Suprapubic skin (tissue), 4 donors: ENCODE results near the gene CDH5. TPM values are rescaled to one million over a fixed set of nuclear protein-coding genes. Genes with fewer than 3 reads are reported as not detected.

Source experiments
- DNase-seq, 2 donors: peaks; one replicate each; pipeline ENCODE4 v3.0.0-alpha.2; 2019; ENCODE audit warnings: low spot score in 2 of 2
- H3K27ac ChIP-seq: fragments of 200-600 bp; sonication (generic); one replicate; pipeline ENCODE4 v1.5.1; 2019
- H3K27me3 ChIP-seq: fragments of 200-600 bp; sonication (generic); one replicate; pipeline ENCODE4 v1.5.1; 2019
- H3K36me3 ChIP-seq: fragments of 200-600 bp; sonication (generic); one replicate; pipeline ENCODE4 v1.5.1; 2019
- H3K4me1 ChIP-seq: fragments of 200-600 bp; sonication (generic); one replicate; pipeline ENCODE4 v1.5.1; 2019
- H3K4me3 ChIP-seq: fragments of 200-600 bp; sonication (generic); one replicate; pipeline ENCODE4 v1.5.1; 2019; ENCODE audit warnings: mild to moderate bottlenecking
- H3K9me3 ChIP-seq: fragments of 200-600 bp; sonication (generic); one replicate; pipeline ENCODE4 v1.5.1; 2019
- CTCF ChIP-seq, 2 donors: fragments of 200-600 bp in 1 of 2; fragments of 450-650 bp in 1 of 2; sonication (generic) in 1 of 2; IDR thresholded peaks; one replicate each; pipeline ENCODE4 v1.5.1; 2016 to 2019; ENCODE audit warnings: antibody characterized with exemption in 2 of 2, mild to moderate bottlenecking in 1 of 2, moderate library complexity in 1 of 2
- EP300 ChIP-seq: sonication (generic); formaldehyde crosslinking; IDR thresholded peaks from one replicate; pipeline ENCODE4 v1.6.1; 2017; ENCODE audit warnings: antibody characterized with exemption
- POLR2A ChIP-seq, 2 donors: fragments of 450-650 bp; IDR thresholded peaks; one replicate each; pipeline ENCODE4 v1.6.1; 2017; ENCODE audit warnings: antibody characterized with exemption in 2 of 2, mild to moderate bottlenecking in 2 of 2, moderate library complexity in 2 of 2
- POLR2AphosphoS5 ChIP-seq, 3 donors: sonication (generic); formaldehyde crosslinking; IDR thresholded peaks; one replicate each; pipeline ENCODE4 v1.6.1; 2017; ENCODE audit warnings: antibody characterized with exemption in 3 of 3
- WGBS: methylation state at CpG from one replicate; pipeline ENCODE4 v1.1.5; 2018; 5-methylcytosine and 5-hydroxymethylcytosine counted together
- total RNA-seq, 4 donors: library from RNA; depleted of rRNA; stranded (reverse); fragments of >200 nt; gene quantifications; one replicate each; pipeline ENCODE4 v1.1.0, GENCODE V29; 2016

The CDH5 gene
- total RNA-seq, 4 donors from 2014 or later: 8.0 to 23.6 (median 14.4) TPM

- peak in 1 of 2 donors; percentile 56 for DNase-seq
- no peaks in the 10 kb centered on the region for H3K9me3 ChIP-seq
- no peaks in the 10 kb centered on the region for H3K36me3 ChIP-seq
- H3K27ac ChIP-seq: no peak overlapping the region
- no peak overlapping the region for H3K4me3 ChIP-seq
- H3K4me1 ChIP-seq: no peaks in the 10 kb centered on the region
- WGBS: 76% methylated on average over 7 of the region's 7 CpGs
- TF ChIP-seq CTCF (IDR thresholded peaks at IDR 0.05) (no peak), POLR2A (IDR thresholded peaks at IDR 0.05) (no peak), POLR2AphosphoS5 (IDR thresholded peaks at IDR 0.05) (no peak), EP300 (no peak)
- no peaks in the 10 kb centered on the region for H3K27me3 ChIP-seq
These were observed 75.3 kb downstream of the CDH5 start for GRCh38 chr16:66441586-66442375.

- Histone ChIP-seq H3K4me3 (no peak overlapping the region), H3K27me3 (no peaks in the 10 kb centered on the region), H3K9me3 (no peaks in the 10 kb centered on the region), H3K36me3 (no peaks in the 10 kb centered on the region), H3K4me1 (no peaks in the 10 kb centered on the region), H3K27ac (no peak overlapping the region)
- peak in 1 of 2 donors; percentile 32 for DNase-seq
- WGBS: 68% methylated on average over 6 of the region's 6 CpGs
- TF ChIP-seq EP300 (no peak), POLR2A (IDR thresholded peaks at IDR 0.05) (no peak), CTCF (IDR thresholded peaks at IDR 0.05) (no peak)
These were observed 76.2 kb downstream of the CDH5 start for GRCh38 chr16:66442502-66443268.

GRCh38 chr16:66443269-66443652 is 76.8 kb downstream of the CDH5 start:
- Histone ChIP-seq H3K4me1 (no peaks in the 10 kb centered on the region), H3K27ac (no peak overlapping the region), H3K36me3 (no peaks in the 10 kb centered on the region), H3K9me3 (no peaks in the 10 kb centered on the region), H3K4me3 (no peak overlapping the region), H3K27me3 (no peaks in the 10 kb centered on the region)
- TF ChIP-seq POLR2A (IDR thresholded peaks at IDR 0.05) (no peak), POLR2AphosphoS5 (IDR thresholded peaks at IDR 0.05) (no peak), EP300 (no peak), CTCF (IDR thresholded peaks at IDR 0.05) (no peak)
- WGBS: 74% methylated on average over 3 of the region's 3 CpGs
- DNase-seq: peak in 1 of 2 donors; percentile 31

- TF ChIP-seq CTCF (IDR thresholded peaks at IDR 0.05): no peak
- TF ChIP-seq EP300: no peak
- no peak for TF ChIP-seq POLR2A (IDR thresholded peaks at IDR 0.05)
- TF ChIP-seq POLR2AphosphoS5 (IDR thresholded peaks at IDR 0.05): no peak
- peak in 1 of 2 donors; percentile 26 for DNase-seq
- WGBS: 87% methylated on average over 3 of the region's 3 CpGs
- Histone ChIP-seq H3K36me3 (no peaks in the 10 kb centered on the region), H3K27ac (no peak overlapping the region), H3K27me3 (no peaks in the 10 kb centered on the region), H3K9me3 (no peaks in the 10 kb centered on the region), H3K4me1 (no peaks in the 10 kb centered on the region), H3K4me3 (no peak overlapping the region)
These were observed 77.6 kb downstream of the CDH5 start for GRCh38 chr16:66444049-66444481.

GRCh38 chr16:66446737-66447136 is 80.2 kb downstream of the CDH5 start:
- Histone ChIP-seq H3K36me3 (no peaks in the 10 kb centered on the region), H3K9me3 (no peaks in the 10 kb centered on the region), H3K4me1 (no peaks in the 10 kb centered on the region), H3K27me3 (no peaks in the 10 kb centered on the region), H3K4me3 (no peak overlapping the region), H3K27ac (no peak overlapping the region)
- no peak for TF ChIP-seq POLR2AphosphoS5 (IDR thresholded peaks at IDR 0.05)
- WGBS: 90% methylated on average over 1 of the region's 1 CpG
- no peak for DNase-seq
